Loucy (cell line): ENCODE data around the gene TCTN2.

Experiments
- H2AFZ ChIP-seq: fragments of 200-600 bp; sonication (generic); 2 replicates; pipeline ENCODE4 v1.6.0; 2016; ENCODE audit warnings: antibody characterized with exemption, mild to moderate bottlenecking, low read length, moderate library complexity
- H3F3A ChIP-seq: fragments of 200-600 bp; 2 replicates; pipeline ENCODE4 v1.6.0; 2016; ENCODE audit warnings: antibody characterized with exemption, low read depth, mild to moderate bottlenecking
- H3K27me3 ChIP-seq: fragments of 200-600 bp; sonication (generic); 2 replicates; pipeline ENCODE4 v1.6.1; 2014; ENCODE audit warnings: low read length, mild to moderate bottlenecking; ENCODE audit not compliant: insufficient read depth, poor library complexity, severe bottlenecking
- H3K36me3 ChIP-seq: fragments of 200-600 bp; sonication (generic); 2 replicates; pipeline ENCODE4 v1.6.1; 2016; ENCODE audit warnings: low read length; ENCODE audit not compliant: insufficient read depth
- H3K4me1 ChIP-seq: fragments of 200-600 bp; sonication (generic); 2 replicates; pipeline ENCODE4 v1.5.1; 2014; ENCODE audit warnings: low read length, mild to moderate bottlenecking; ENCODE audit not compliant: insufficient read depth, poor library complexity, severe bottlenecking
- H3K4me2 ChIP-seq: fragments of 200-600 bp; sonication (generic); 2 replicates; pipeline ENCODE4 v1.6.0; 2014; ENCODE audit warnings: antibody characterized with exemption, low read length, low read depth, mild to moderate bottlenecking; ENCODE audit not compliant: poor library complexity, severe bottlenecking
- H3K4me3 ChIP-seq: fragments of 200-600 bp; sonication (generic); 2 replicates; pipeline ENCODE4 v1.5.1; 2014; ENCODE audit warnings: low read length, mild to moderate bottlenecking, mixed read lengths; ENCODE audit not compliant: poor library complexity, severe bottlenecking
- H3K79me2 ChIP-seq: fragments of 200-600 bp; sonication (generic); 2 replicates; pipeline ENCODE4 v1.6.1; 2014; ENCODE audit warnings: low read length; ENCODE audit not compliant: insufficient read depth
- H3K9ac ChIP-seq: fragments of 200-600 bp; sonication (generic); 2 replicates; pipeline ENCODE4 v1.6.0; 2014; ENCODE audit warnings: mild to moderate bottlenecking, low read depth, low read length, moderate library complexity; ENCODE audit not compliant: poor library complexity, severe bottlenecking
- H3K9me2 ChIP-seq: fragments of 200-600 bp; sonication (generic); replicated peaks from 2 replicates; pipeline ENCODE4 v1.6.1; 2016; ENCODE audit warnings: low read depth, low read length, mixed read lengths
- H3K9me3 ChIP-seq: fragments of 200-600 bp; sonication (generic); 2 replicates; pipeline ENCODE4 v1.6.1; 2014; ENCODE audit warnings: mild to moderate bottlenecking, antibody characterized with exemption, low read length, low read depth; ENCODE audit not compliant: insufficient read depth
- H4K20me1 ChIP-seq: fragments of 200-600 bp; sonication (generic); 2 replicates; pipeline ENCODE4 v1.6.0; 2014; ENCODE audit warnings: antibody characterized with exemption, low read length, mild to moderate bottlenecking; ENCODE audit not compliant: insufficient read depth, poor library complexity, severe bottlenecking
- CTCF ChIP-seq: fragments of 200-600 bp; sonication (generic); conservative IDR thresholded peaks from 2 replicates; pipeline ENCODE4 v1.5.1; 2014; ENCODE audit warnings: mild to moderate bottlenecking, antibody characterized with exemption, low read length
- EZH2phosphoT487 ChIP-seq: fragments of 200-600 bp; IDR thresholded peaks from 2 replicates; pipeline ENCODE4 v1.6.1; 2018; ENCODE audit warnings: antibody characterized with exemption, mild to moderate bottlenecking, moderate library complexity, borderline replicate concordance

Gene TCTN2

DNA sequence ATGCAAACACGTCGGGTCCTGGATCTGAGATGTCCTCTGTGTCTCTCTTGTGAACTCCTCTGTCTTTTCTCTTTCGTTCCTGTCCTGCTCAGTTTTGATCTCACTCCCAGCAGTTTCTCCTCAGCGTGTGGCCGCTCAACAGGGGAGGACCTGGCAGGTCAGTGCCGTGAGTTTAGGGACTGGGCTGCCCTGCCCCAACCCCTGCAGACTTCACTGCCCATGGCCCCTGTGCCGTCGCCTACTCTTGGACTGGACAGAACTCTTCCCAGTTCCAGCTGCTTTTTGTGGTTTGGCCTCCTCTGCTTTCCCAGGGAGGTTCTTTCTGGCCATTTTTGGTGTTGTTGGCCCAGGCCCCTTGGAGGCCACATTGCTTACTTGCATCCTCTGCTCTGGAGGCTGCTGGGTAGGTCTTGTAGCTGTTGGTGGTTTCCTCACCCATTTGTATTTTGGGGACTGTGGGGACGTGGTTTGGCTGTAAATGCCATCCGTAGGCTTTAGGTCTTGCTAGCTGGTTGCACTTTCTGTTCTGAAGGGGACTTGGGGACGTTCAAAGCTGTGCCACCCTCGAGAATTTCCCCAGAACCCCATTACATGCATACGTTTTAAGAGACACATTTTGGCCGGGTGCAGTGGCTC lies 71.1 kb downstream of the TCTN2 start:
- Histone ChIP-seq H4K20me1 (no peaks in the 10 kb centered on the region), H3K4me3 (no peak overlapping the region), H3K9me3 (no peaks in the 10 kb centered on the region), H3K4me2 (peak overlapping the region; percentile 34), H3K36me3 (peaks cover 73% of the 10 kb centered on the region; the same call in 1 of the 2 replicates), H3K79me2 (no peaks in the 10 kb centered on the region), H3K9ac (peak overlapping the region; percentile 32), H3K4me1 (peaks cover 6% of the 10 kb centered on the region), H3F3A (no peaks in the 10 kb centered on the region), H3K27me3 (no peaks in the 10 kb centered on the region), H2AFZ (no peak overlapping the region), H3K9me2 (no peaks in the 10 kb centered on the region)
- TF ChIP-seq EZH2phosphoT487 (no peak), CTCF (no peak)

DNA sequence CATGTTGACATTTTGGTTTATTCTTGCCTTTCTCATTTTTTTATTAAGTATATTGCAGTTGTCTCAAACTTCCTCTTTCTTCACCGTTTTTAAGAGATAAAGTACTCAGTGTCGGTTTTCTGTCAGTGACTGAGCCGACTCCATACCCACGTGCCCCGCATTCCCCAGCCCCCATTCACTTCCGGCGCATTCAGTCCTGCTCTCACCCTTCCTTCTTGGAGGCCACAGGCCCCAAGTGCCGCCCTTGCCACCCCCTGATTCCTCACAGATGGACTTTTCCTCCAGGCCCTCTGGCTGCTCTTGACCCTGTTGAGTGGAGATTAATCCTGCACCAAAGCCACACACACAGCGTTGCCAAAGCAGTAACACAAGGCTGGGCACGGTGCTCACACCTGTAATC lies 72.1 kb downstream of the TCTN2 start:
- Histone ChIP-seq H4K20me1 (no peaks in the 10 kb centered on the region), H3K9me3 (no peaks in the 10 kb centered on the region), H3K27me3 (no peaks in the 10 kb centered on the region), H3F3A (no peaks in the 10 kb centered on the region), H2AFZ (no peak overlapping the region), H3K4me3 (no peak overlapping the region), H3K9ac (no peak overlapping the region), H3K4me1 (peaks cover 6% of the 10 kb centered on the region), H3K36me3 (peaks cover 69% of the 10 kb centered on the region; the same call in 1 of the 2 replicates), H3K9me2 (no peaks in the 10 kb centered on the region), H3K4me2 (no peak overlapping the region), H3K79me2 (no peaks in the 10 kb centered on the region)
- TF ChIP-seq EZH2phosphoT487, result no peak

DNA sequence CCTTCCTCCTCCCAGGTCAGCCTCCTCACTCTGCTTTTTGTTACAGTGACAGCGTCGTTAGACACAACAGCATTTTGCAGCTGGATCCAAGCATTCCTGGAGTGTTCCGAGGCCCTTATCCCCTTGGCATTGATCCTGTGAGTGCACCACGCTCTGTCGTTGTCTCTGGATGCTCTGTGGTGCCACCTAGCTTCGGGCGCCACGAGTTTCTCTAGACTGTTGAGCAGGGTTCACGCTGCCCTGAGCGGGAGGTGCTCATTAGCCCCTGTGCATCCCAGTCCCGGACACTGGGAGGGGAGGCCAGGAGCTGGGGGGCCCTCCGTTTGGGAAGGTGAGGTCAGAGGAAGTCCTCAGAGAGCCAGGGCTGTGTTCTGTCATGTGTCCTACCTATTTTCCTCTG lies 73.9 kb downstream of the TCTN2 start:
- Histone ChIP-seq H4K20me1 (no peaks in the 10 kb centered on the region), H3K36me3 (peaks cover 68% of the 10 kb centered on the region; the same call in 1 of the 2 replicates), H3K9ac (no peak overlapping the region), H3K79me2 (no peaks in the 10 kb centered on the region), H3F3A (no peaks in the 10 kb centered on the region), H3K4me1 (peaks cover 6% of the 10 kb centered on the region), H2AFZ (no peak overlapping the region), H3K4me3 (no peak overlapping the region), H3K27me3 (no peaks in the 10 kb centered on the region), H3K4me2 (no peak overlapping the region), H3K9me2 (no peaks in the 10 kb centered on the region), H3K9me3 (no peaks in the 10 kb centered on the region)
- TF ChIP-seq EZH2phosphoT487, result no peak
- TF ChIP-seq CTCF, result peak; percentile 25; the same call in 1 of the 2 replicates

- H3K9me3 ChIP-seq, result no peaks in the 10 kb centered on the region
- H3K4me2 ChIP-seq, result no peak overlapping the region
- H4K20me1 ChIP-seq, result no peaks in the 10 kb centered on the region
- H3K79me2 ChIP-seq, result no peaks in the 10 kb centered on the region
- no peak overlapping the region for H2AFZ ChIP-seq
- no peaks in the 10 kb centered on the region for H3K27me3 ChIP-seq
- no peaks in the 10 kb centered on the region for H3K9me2 ChIP-seq
- H3K9ac ChIP-seq, result no peak overlapping the region
- peaks cover under 1% of the 10 kb centered on the region for H3K4me1 ChIP-seq
- TF ChIP-seq EZH2phosphoT487 (no peak), CTCF (no peak)
- H3F3A ChIP-seq, result no peaks in the 10 kb centered on the region
- H3K36me3 ChIP-seq, result peaks cover 63% of the 10 kb centered on the region; the same call in 1 of the 2 replicates
- no peak overlapping the region for H3K4me3 ChIP-seq
Measured at GRCh38 chr12:123747309-123747708, 76.4 kb downstream of the TCTN2 start.
